Endothelial cell of umbilical vein (primary cell): ENCODE data around the gene LDLRAD3. TPM values are rescaled to one million over a fixed set of nuclear protein-coding genes. Genes with fewer than 3 reads are reported as not detected.

Experiments used
- BruUV-seq: library from RNA; stranded (reverse); fragments of 400-500 nt; replicated peaks from 2 replicates; lab custom pipeline; 2021; lab: Mats Ljungman, UMichigan
- CTCF ChIA-PET: fragments of 300-600, 350-600 bp; sonication (Branson Sonifier 250); formaldehyde crosslinking; loops from one replicate; lab custom pipeline; 2021; ENCODE audit warnings: antibody characterized with exemption, inconsistent platforms; lab: Charles Lee
- POLR2A ChIA-PET: fragments of 300-600, 350-600 bp; sonication (Branson Sonifier 250); formaldehyde crosslinking; loops from one replicate; lab custom pipeline; 2021; ENCODE audit warnings: antibody characterized with exemption, inconsistent platforms; lab: Charles Lee
- DNase-seq: peaks from one replicate; pipeline ENCODE4 v3.0.0-alpha.2; 2011; ENCODE audit warnings: low read depth, low spot score
- FAIRE-seq: peaks from 2 replicates; lab custom pipeline; 2011; peaks lifted over from hg19 to GRCh38; lab: Jason Lieb, UNC
- H2AFZ ChIP-seq: 2 replicates; pipeline ENCODE4 v1.6.0; 2012; ENCODE audit warnings: low read depth, low read length, control low read depth, inconsistent platforms
- H3K27ac ChIP-seq: 2 replicates; pipeline ENCODE4 v1.5.1; 2011; ENCODE audit warnings: low read depth, mild to moderate bottlenecking, control low read depth, low read length, moderate library complexity; ENCODE audit not compliant: insufficient read depth
- H3K27me3 ChIP-seq, 2 experiments: 2 replicates each; pipeline versions ENCODE4 v1.6.0 to v1.6.1; 2011; ENCODE audit warnings: low read length in 2 of 2, mixed read lengths in 1 of 2; ENCODE audit not compliant: control insufficient read depth in 2 of 2, insufficient read depth in 2 of 2
- H3K36me3 ChIP-seq, 2 experiments: 2 replicates in 1 of 2; 3 replicates in 1 of 2; pipeline ENCODE4 v1.5.1; 2011; ENCODE audit warnings: low read length in 2 of 2, mild to moderate bottlenecking in 1 of 2, moderate library complexity in 1 of 2; ENCODE audit not compliant: control insufficient read depth in 2 of 2, insufficient read depth in 2 of 2; ENCODE audit errors: extremely low read depth in 1 of 2
- H3K4me1 ChIP-seq: 3 replicates; pipeline ENCODE4 v1.5.1; 2011; ENCODE audit warnings: mild to moderate bottlenecking, low read length; ENCODE audit not compliant: control insufficient read depth, insufficient read depth; ENCODE audit errors: extremely low read depth
- H3K4me2 ChIP-seq: 2 replicates; pipeline ENCODE4 v1.6.1; 2011; ENCODE audit warnings: low read length, control low read depth, mixed read lengths; ENCODE audit not compliant: insufficient read depth
- H3K4me3 ChIP-seq, 3 experiments: fragments of 200-600 bp in 1 of 3; sonication (generic), shearing (Covaris generic) in 1 of 3; replicated peaks in 1 of 3; 2 replicates each; pipeline ENCODE4 v1.5.1; 2011 to 2016; ENCODE audit warnings: control low read depth in 3 of 3, low read length in 3 of 3, mild to moderate bottlenecking in 2 of 3, inconsistent platforms in 1 of 3, low read depth in 1 of 3, moderate library complexity in 1 of 3; ENCODE audit not compliant: insufficient read depth in 1 of 3
- H3K79me2 ChIP-seq: 2 replicates; pipeline ENCODE4 v1.6.0; 2012; ENCODE audit warnings: low read length, inconsistent platforms; ENCODE audit not compliant: control insufficient read depth, insufficient read depth
- H3K9ac ChIP-seq: replicated peaks from 2 replicates; pipeline ENCODE3; 2011; ENCODE audit warnings: low read length, control low read depth; ENCODE audit not compliant: insufficient read depth; ENCODE audit errors: extremely low read depth
- H3K9me1 ChIP-seq: replicated peaks from 3 replicates; pipeline ENCODE4 v1.6.0; 2011; ENCODE audit warnings: mild to moderate bottlenecking, low read length; ENCODE audit not compliant: control insufficient read depth, insufficient read depth; ENCODE audit errors: extremely low read depth
- H3K9me3 ChIP-seq: replicated peaks from 2 replicates; pipeline ENCODE4 v1.5.1; 2012; ENCODE audit warnings: low read length, inconsistent platforms; ENCODE audit not compliant: control insufficient read depth, insufficient read depth
- H4K20me1 ChIP-seq: replicated peaks from 2 replicates; pipeline ENCODE3; 2011; ENCODE audit warnings: mild to moderate bottlenecking, low read length; ENCODE audit not compliant: control insufficient read depth, insufficient read depth; ENCODE audit errors: extremely low read depth
- EZH2 ChIP-seq: IDR thresholded peaks from 2 replicates; pipeline ENCODE4 v1.6.1; 2012; ENCODE audit warnings: borderline replicate concordance, low read depth, mild to moderate bottlenecking, moderate library complexity, low read length, inconsistent platforms; ENCODE audit not compliant: severe bottlenecking
- FOS ChIP-seq: IDR thresholded peaks from 2 replicates; pipeline ENCODE4 v1.6.1; 2011; ENCODE audit warnings: mild to moderate bottlenecking, low read length, moderate library complexity, borderline replicate concordance; ENCODE audit not compliant: insufficient read depth
- GATA2 ChIP-seq: IDR thresholded peaks from 2 replicates; pipeline ENCODE4 v1.7.0; 2011; ENCODE audit warnings: low read depth, mild to moderate bottlenecking, moderate library complexity, mixed read lengths, low read length; ENCODE audit not compliant: insufficient read length, insufficient read depth
- JUN ChIP-seq: IDR thresholded peaks from 2 replicates; pipeline ENCODE4 v1.6.1; 2011; ENCODE audit warnings: borderline replicate concordance, low read depth; ENCODE audit not compliant: insufficient read length, insufficient read depth
- MAX ChIP-seq: IDR thresholded peaks from 2 replicates; pipeline ENCODE4 v1.6.1; 2011; ENCODE audit not compliant: insufficient read depth, insufficient read length
- MYC ChIP-seq: IDR thresholded peaks from one replicate; pipeline ENCODE4 v1.6.1; 2011; ENCODE audit warnings: mild to moderate bottlenecking, low read depth, low read length
- POLR2A ChIP-seq: IDR thresholded peaks from 2 replicates; pipeline ENCODE4 v1.6.1; 2012; ENCODE audit warnings: low read depth, mild to moderate bottlenecking, control low read depth, low read length
- POLR2AphosphoS5 ChIP-seq: IDR thresholded peaks from 2 replicates; pipeline ENCODE4 v1.6.1; 2012; ENCODE audit warnings: low read depth, mild to moderate bottlenecking, control low read depth, low read length, moderate library complexity; ENCODE audit not compliant: insufficient read depth
- dilution Hi-C: fragments of 300-500 bp; cut with MboI; formaldehyde crosslinking; loops from one replicate; pipeline ENCODE4 v1.15.0; 2019; ENCODE audit warnings: low sequenced_read_pairs; ENCODE audit not compliant: extremely low pct_ligation_motif_present
- intact Hi-C: fragments of 100-400 bp; cut with micrococcal nuclease; formaldehyde crosslinking; loops from one replicate; pipeline ENCODE4 v1.10.0; 2022
- polyA plus RNA-seq, 4 experiments: library from polyadenylated mRNA; depleted of rRNA in 3 of 4; stranded (reverse) in 3 of 4; unstranded in 1 of 4; fragments of >200 nt; gene quantifications; 2 replicates each; pipeline versions ENCODE4 v1.2.1 to v1.2.3, GENCODE V29; 2011 to 2012; ENCODE audit warnings: missing spikeins in 1 of 4
- total RNA-seq: library from RNA; stranded (reverse); gene quantifications from 2 replicates; pipeline ENCODE4 v1.2.3, GENCODE V29; 2021
- TF ChIP-seq, protein P1 (sequence below), 2 donors: IDR thresholded peaks; 1 replicate in 1 of 2; 2 replicates in 1 of 2; pipeline ENCODE4 v1.5.1; 2011; ENCODE audit warnings: low read length in 2 of 2, mild to moderate bottlenecking in 2 of 2, moderate library complexity in 2 of 2, control low read depth in 1 of 2, inconsistent platforms in 1 of 2, low read depth in 1 of 2; ENCODE audit not compliant: insufficient read depth in 1 of 2; ENCODE audit errors: extremely low read depth in 1 of 2

LDLRAD3 gene
- total and polyA plus RNA-seq, 2 donors (not counting 3 experiments of a cell fraction or from before 2014, with no cell fraction given), result 17.9 to 25.1 TPM

DNA sequence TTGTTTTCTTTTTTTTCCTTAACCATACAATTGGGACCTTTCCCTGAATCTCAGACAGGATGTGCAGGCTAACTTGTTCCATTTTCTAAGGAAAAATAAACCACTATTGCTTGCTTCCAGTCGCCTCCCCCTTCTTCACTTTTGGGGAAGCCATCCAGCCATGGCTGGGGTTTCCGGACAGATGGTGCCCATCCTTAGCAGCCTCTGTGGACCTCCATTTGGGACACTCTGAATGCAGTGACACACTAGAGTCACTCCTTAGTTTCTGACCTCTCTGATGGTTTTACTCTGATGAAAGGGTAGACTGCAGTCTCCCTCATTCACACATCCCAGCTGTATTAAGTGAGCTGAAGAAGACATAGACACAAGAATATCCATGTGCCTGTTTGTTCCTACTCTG lies 198.1 kb downstream of the LDLRAD3 start:
- no peak overlapping the region for H3K4me2 ChIP-seq
- no peak overlapping the region for H3K27ac ChIP-seq
- intact Hi-C loops (no loop called here), dilution Hi-C loops (no loop called here)
- H3K9me1 ChIP-seq, result no peaks in the 10 kb centered on the region
- no peaks in the 10 kb centered on the region for H4K20me1 ChIP-seq
- no peaks in the 10 kb centered on the region for H3K9me3 ChIP-seq
- H3K9ac ChIP-seq, result no peak overlapping the region
- H2AFZ ChIP-seq, result no peak overlapping the region
- no peaks in the 10 kb centered on the region for H3K4me1 ChIP-seq
- no peak for TF ChIP-seq FOS
- no peak for TF ChIP-seq POLR2A
- TF ChIP-seq GATA2, result no peak
- no peak for TF ChIP-seq EZH2
- no peak for TF ChIP-seq POLR2AphosphoS5
- TF ChIP-seq, protein P1, sequence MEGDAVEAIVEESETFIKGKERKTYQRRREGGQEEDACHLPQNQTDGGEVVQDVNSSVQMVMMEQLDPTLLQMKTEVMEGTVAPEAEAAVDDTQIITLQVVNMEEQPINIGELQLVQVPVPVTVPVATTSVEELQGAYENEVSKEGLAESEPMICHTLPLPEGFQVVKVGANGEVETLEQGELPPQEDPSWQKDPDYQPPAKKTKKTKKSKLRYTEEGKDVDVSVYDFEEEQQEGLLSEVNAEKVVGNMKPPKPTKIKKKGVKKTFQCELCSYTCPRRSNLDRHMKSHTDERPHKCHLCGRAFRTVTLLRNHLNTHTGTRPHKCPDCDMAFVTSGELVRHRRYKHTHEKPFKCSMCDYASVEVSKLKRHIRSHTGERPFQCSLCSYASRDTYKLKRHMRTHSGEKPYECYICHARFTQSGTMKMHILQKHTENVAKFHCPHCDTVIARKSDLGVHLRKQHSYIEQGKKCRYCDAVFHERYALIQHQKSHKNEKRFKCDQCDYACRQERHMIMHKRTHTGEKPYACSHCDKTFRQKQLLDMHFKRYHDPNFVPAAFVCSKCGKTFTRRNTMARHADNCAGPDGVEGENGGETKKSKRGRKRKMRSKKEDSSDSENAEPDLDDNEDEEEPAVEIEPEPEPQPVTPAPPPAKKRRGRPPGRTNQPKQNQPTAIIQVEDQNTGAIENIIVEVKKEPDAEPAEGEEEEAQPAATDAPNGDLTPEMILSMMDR (IDR thresholded peaks at IDR 0.05; ENCODE audit: extremely low read depth in 1 of 2, insufficient read depth in 1 of 2, low read depth in 1 of 2, low read length in 2 of 2), result no peak
- TF ChIP-seq MAX, result no peak
- no peak for TF ChIP-seq MYC
- no peak for TF ChIP-seq JUN
- no peak overlapping the region for H3K4me3 ChIP-seq
- no peaks in the 10 kb centered on the region for H3K36me3 ChIP-seq
- no peaks in the 10 kb centered on the region for H3K27me3 ChIP-seq
- no peaks in the 10 kb centered on the region for H3K79me2 ChIP-seq
- no TSS peak for BruUV-seq
- DNase-seq, result no peak
- no peak for FAIRE-seq
- POLR2A ChIA-PET, result no interaction called here
- CTCF ChIA-PET, result interaction anchor here (0.7 to 3.8 kb wide), 3 partner anchors 10 to 320 kb away, joined by 3 to 13 read pairs (median 3); no protein-coding TSS in a partner anchor
